Measurements from ENCODE around the gene SRL. TPM values are rescaled to one million over a fixed set of nuclear protein-coding genes. Genes with fewer than 3 reads are reported as not detected.
A peak's percentile ranks its signal among the peaks of the same experiment; 100 is the strongest.

SRL gene
- total and polyA plus RNA-seq, 2 of the 8 experiments (the other 6 are each of a cell fraction or from before 2014, with no cell fraction given), result 0.05 TPM; not detected in 1

DNA sequence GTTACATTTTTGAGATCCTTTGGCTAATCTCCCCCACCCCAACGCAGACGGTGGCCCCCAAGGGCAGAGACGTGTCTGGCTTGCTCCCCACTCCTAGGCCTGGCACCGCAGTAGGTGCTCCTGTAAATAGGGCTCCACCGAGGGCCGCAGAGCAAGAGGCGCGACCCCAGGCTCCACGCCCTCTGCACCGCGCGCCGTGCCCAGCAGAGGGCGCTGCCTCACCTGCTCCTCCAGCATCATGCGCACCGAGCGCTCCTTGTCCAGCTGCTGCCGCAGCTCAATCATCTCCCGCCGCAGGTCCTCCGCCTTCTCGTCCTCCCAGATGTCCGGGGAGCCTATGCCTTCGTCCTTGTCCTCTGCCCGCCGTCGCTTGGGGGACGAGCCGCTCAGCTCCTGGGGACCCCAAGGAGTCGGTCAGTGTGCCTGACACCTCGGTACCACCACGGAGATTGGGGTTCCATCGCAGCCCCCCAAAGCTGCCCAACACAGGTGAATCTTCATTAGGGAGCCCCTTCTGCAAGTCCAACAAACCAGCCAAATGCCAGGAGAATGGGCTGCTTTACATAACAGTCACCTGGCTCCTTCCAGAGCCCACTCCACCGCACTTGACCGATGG lies 19.8 kb upstream of the SRL start:
- H4K5ac ChIP-seq (ENCODE audit: insufficient read length, low read depth, low read length), result no peak overlapping the region
- peaks cover 7 to 34% (median 24%) of the 10 kb centered on the region in 4 experiments; a peak in 5 of 8 replicates for H3K36me3 ChIP-seq (ENCODE audit: control insufficient read depth in 2 of 4, insufficient read depth in 4 of 4, low read length in 3 of 4)
- H3K56ac ChIP-seq (replicated peaks; ENCODE audit: insufficient read length, low read depth, low read length), result no peak overlapping the region
- peaks cover 24 to 28% of the 10 kb centered on the region in 2 experiments for H4K20me1 ChIP-seq (replicated peaks in 1 of 2; ENCODE audit: control insufficient read depth in 1 of 2, insufficient read depth in 2 of 2, low read length in 2 of 2)
- H3K4me3 ChIP-seq (ENCODE audit: extremely low read depth in 1 of 4, insufficient read depth in 2 of 4, low read depth in 3 of 4, low read length in 4 of 4), result no peak overlapping the region
- H2AFZ ChIP-seq (ENCODE audit: low read length), result no peak overlapping the region
- peak in 1 of 2 experiments; percentile 95 for DNase-seq (ENCODE audit: low read depth in 1 of 2, low spot score in 2 of 2)
- CTCF ChIA-PET (ENCODE audit: partially characterized antibody), result interaction anchor here (0.6 to 8.6 kb wide), 42 partner anchors 8 to 1367 kb away, joined by 3 to 132 read pairs (median 5); partner anchors contain the start of genes PAM16 and TFAP4
- no peak overlapping the region for H2BK12ac ChIP-seq (ENCODE audit: low read depth, low read length)
- H2BK5ac ChIP-seq (ENCODE audit: low read depth, low read length), result no peak overlapping the region
- H2BK20ac ChIP-seq (ENCODE audit: low read length), result no peak overlapping the region
- no peak overlapping the region for H3K14ac ChIP-seq (ENCODE audit: insufficient read length)
- POLR2A ChIA-PET (ENCODE audit: partially characterized antibody), result interaction anchor here (0.7 to 24.1 kb wide), 12 partner anchors 9 to 1242 kb away, joined by 3 to 403 read pairs (median 4); partner anchors contain the start of genes PAM16 and TFAP4
- no peak overlapping the region for H3K27ac ChIP-seq (ENCODE audit: low read depth, low read length)
- no peak overlapping the region for H3K23ac ChIP-seq (ENCODE audit: insufficient read length)
- H2BK120ac ChIP-seq (replicated peaks; ENCODE audit: low read depth, low read length), result no peak overlapping the region
- no peaks in the 10 kb centered on the region for H3K9me3 ChIP-seq (ENCODE audit: insufficient read depth in 2 of 2, low read depth in 1 of 2, low read length in 1 of 2)
- no peak overlapping the region for H4K91ac ChIP-seq (replicated peaks; ENCODE audit: insufficient read length, low read length)
- H3K27me3 ChIP-seq (replicated peaks in 1 of 4; ENCODE audit: control insufficient read depth in 3 of 4, extremely low read depth in 1 of 4, insufficient read depth in 3 of 4, low read length in 3 of 4), result no peaks in the 10 kb centered on the region
- no peak overlapping the region for H3K9ac ChIP-seq (replicated peaks in 1 of 4; ENCODE audit: extremely low read depth in 1 of 4, low read depth in 3 of 4, low read length in 3 of 4)
- H3K79me2 ChIP-seq (ENCODE audit: control insufficient read depth in 1 of 2, insufficient read depth in 2 of 2, low read length in 2 of 2), result peaks cover 4 to 47% of the 10 kb centered on the region in 2 experiments; a peak in 3 of 4 replicates
- H3K4me2 ChIP-seq (ENCODE audit: insufficient read depth in 1 of 2, low read depth in 2 of 2, low read length in 2 of 2), result no peak overlapping the region
- no peak overlapping the region for H3K18ac ChIP-seq (ENCODE audit: extremely low read depth, low read length)
- H3K79me1 ChIP-seq (ENCODE audit: low read depth, low read length), result peaks cover 8% of the 10 kb centered on the region; the same call in 1 of the 2 replicates
- H4K8ac ChIP-seq (ENCODE audit: extremely low read depth, insufficient read depth, low read length), result no peak overlapping the region; the same call in 1 of the 2 replicates
- no peak overlapping the region for H2BK15ac ChIP-seq (ENCODE audit: low read length)
- 56% methylated on average over 32 of the region's 35 CpGs; no CpG with 5 or more reads in 1 of the 2 experiments for WGBS, 2 experiments (ENCODE audit: extremely low coverage in 1 of 2, insufficient coverage in 1 of 2, insufficient read length in 1 of 2, insufficient replicate concordance in 2 of 2, low coverage in 1 of 2, low lambda C conversion rate in 2 of 2, missing lambda C conversion rate in 1 of 2)
- no peak overlapping the region for H2AK5ac ChIP-seq (ENCODE audit: low read depth, low read length)
- H3K23me2 ChIP-seq (ENCODE audit: low read depth, low read length), result no peaks in the 10 kb centered on the region
- H3K4ac ChIP-seq (replicated peaks; ENCODE audit: insufficient read length, low read depth, low read length), result no peak overlapping the region
- no peak for FAIRE-seq
- peaks cover 0 to 11% (median 8%) of the 10 kb centered on the region in 4 experiments; a peak in 5 of 7 replicates for H3K4me1 ChIP-seq (replicated peaks in 1 of 4; ENCODE audit: control insufficient read depth in 3 of 4, insufficient read depth in 4 of 4, low read length in 3 of 4)
- TF ChIP-seq GABPA (IDR thresholded peaks at IDR 0.05; ENCODE audit: borderline replicate concordance, insufficient read depth, low read length), result peak; percentile 12; the same call in 1 of the 2 replicates
- peak; percentile 51; the same call in 1 of the 2 replicates for TF ChIP-seq CREB1 (IDR thresholded peaks at IDR 0.05)
- TF ChIP-seq PHF8 (conservative IDR thresholded peaks at IDR 0.05; ENCODE audit: low read depth, low read length), result no peak
- no peak for TF ChIP-seq CBX5 (IDR thresholded peaks at IDR 0.05; ENCODE audit: low read depth, low read length)
- TF ChIP-seq, protein P1, sequence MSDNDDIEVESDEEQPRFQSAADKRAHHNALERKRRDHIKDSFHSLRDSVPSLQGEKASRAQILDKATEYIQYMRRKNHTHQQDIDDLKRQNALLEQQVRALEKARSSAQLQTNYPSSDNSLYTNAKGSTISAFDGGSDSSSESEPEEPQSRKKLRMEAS (IDR thresholded peaks at IDR 0.05), result peak; percentile 78
- no peak for TF ChIP-seq TAF1 (IDR thresholded peaks at IDR 0.05; ENCODE audit: low read depth, low read length)
- 0 out of 2 replicates have a peak, but pooled peaks have one; percentile 17 for TF ChIP-seq TEAD4 (IDR thresholded peaks at IDR 0.05; ENCODE audit: low read depth, low read length)
- no peak for TF ChIP-seq KDM4A (IDR thresholded peaks at IDR 0.05; ENCODE audit: low read depth, low read length, severe bottlenecking)
- TF ChIP-seq KDM5A (IDR thresholded peaks at IDR 0.05; ENCODE audit: low read length), result no peak

All from H1 (cell line).